ENCODE data around the gene ATG2A. TPM values are rescaled to one million over a fixed set of nuclear protein-coding genes. Genes with fewer than 3 reads are reported as not detected.
A peak's percentile ranks its signal among the peaks of the same experiment; 100 is the strongest.

The ATG2A gene
- total and polyA plus RNA-seq, 7 experiments from 2014 or later: 3.4 to 105 (median 33.5) TPM

- Histone ChIP-seq H3K9me3 (ENCODE audit: control insufficient read depth in 2 of 3, low read length in 3 of 3) (no peaks in the 10 kb centered on the region), H3K27me3 (ENCODE audit: control insufficient read depth in 2 of 2, insufficient read depth in 2 of 2, low read length in 2 of 2) (no peaks in the 10 kb centered on the region), H3K36me3 (ENCODE audit: control insufficient read depth in 2 of 3, insufficient read depth in 3 of 3, low read length in 3 of 3) (peaks cover 0 to 89% (median 21%) of the 10 kb centered on the region in 3 experiments), H3K27ac (ENCODE audit: low read depth, low read length) (no peak overlapping the region), H3K4me3 (ENCODE audit: low read length) (no peak overlapping the region), H3K4me1 (ENCODE audit: control insufficient read depth in 2 of 2, insufficient read depth in 2 of 2, low read length in 2 of 2) (no peaks in the 10 kb centered on the region)
- H3K9me3 Mint-ChIP-seq: no peaks in the 10 kb centered on the region
- POLR2A ChIA-PET: no interaction called here
- intact Hi-C loops (cut with micrococcal nuclease): no loop called here
- peaks cover 0 to 24% (median 9%) of the 10 kb centered on the region in 5 donors for H3K36me3 Mint-ChIP-seq
- no peaks in the 10 kb centered on the region for H3K27me3 Mint-ChIP-seq
- ATAC-seq (no peak), DNase-seq (no peak)
- H3K27ac Mint-ChIP-seq: no peak overlapping the region
- no peak overlapping the region for H3K4me3 Mint-ChIP-seq
- CTCF ChIA-PET: no interaction called here
- H3K4me1 Mint-ChIP-seq: no peaks in the 10 kb centered on the region
Measured at GRCh38 chr11:64908766-64909165, 8.2 kb downstream of the ATG2A start.

GRCh38 chr11:64906314-64906635, 10.7 kb downstream of the ATG2A start:
- no peaks in the 10 kb centered on the region for H3K4me1 ChIP-seq (ENCODE audit: control insufficient read depth in 2 of 2, insufficient read depth in 2 of 2, low read length in 2 of 2)
- no peaks in the 10 kb centered on the region for H3K9me3 ChIP-seq (ENCODE audit: control insufficient read depth in 2 of 3, low read length in 3 of 3)
- Mint-ChIP-seq H3K36me3 (peaks cover 0 to 26% (median 4%) of the 10 kb centered on the region in 5 donors), H3K27me3 (no peaks in the 10 kb centered on the region), H3K27ac (no peak overlapping the region), H3K9me3 (no peaks in the 10 kb centered on the region), H3K4me1 (peaks cover 0 to 7% (median 5%) of the 10 kb centered on the region in 7 donors), H3K4me3 (no peak overlapping the region)
- peaks cover 0 to 84% (median 11%) of the 10 kb centered on the region in 3 experiments for H3K36me3 ChIP-seq (ENCODE audit: control insufficient read depth in 2 of 3, insufficient read depth in 3 of 3, low read length in 3 of 3)
- no peak for ATAC-seq
- no peaks in the 10 kb centered on the region for H3K27me3 ChIP-seq (ENCODE audit: control insufficient read depth in 2 of 2, insufficient read depth in 2 of 2, low read length in 2 of 2)
- no peak overlapping the region for H3K27ac ChIP-seq (ENCODE audit: low read depth, low read length)
- CTCF ChIA-PET: no interaction called here
- POLR2A ChIA-PET: no interaction called here
- no peak overlapping the region for H3K4me3 ChIP-seq (ENCODE audit: low read length)
- no peak for DNase-seq
- intact Hi-C loops (cut with micrococcal nuclease): no loop called here

- no peak for ATAC-seq
- Mint-ChIP-seq H3K4me1 (peaks cover 0 to 7% (median 7%) of the 10 kb centered on the region in 7 donors), H3K9me3 (no peaks in the 10 kb centered on the region), H3K4me3 (no peak overlapping the region), H3K27me3 (no peaks in the 10 kb centered on the region), H3K27ac (no peak overlapping the region), H3K36me3 (peaks cover 0 to 22% (median 4%) of the 10 kb centered on the region in 5 donors)
- intact Hi-C loops (cut with micrococcal nuclease): no loop called here
- H3K4me3 ChIP-seq (ENCODE audit: low read length): no peak overlapping the region
- no peaks in the 10 kb centered on the region for H3K9me3 ChIP-seq (ENCODE audit: control insufficient read depth in 2 of 3, low read length in 3 of 3)
- no peaks in the 10 kb centered on the region for H3K27me3 ChIP-seq (ENCODE audit: control insufficient read depth in 2 of 2, insufficient read depth in 2 of 2, low read length in 2 of 2)
- POLR2A ChIA-PET: no interaction called here
- no peak overlapping the region for H3K27ac ChIP-seq (ENCODE audit: low read depth, low read length)
- CTCF ChIA-PET: no interaction called here
- no peak for DNase-seq
- H3K4me1 ChIP-seq (ENCODE audit: control insufficient read depth in 2 of 2, insufficient read depth in 2 of 2, low read length in 2 of 2): peaks cover under 1 to 3% of the 10 kb centered on the region in 2 donors
- peaks cover 0 to 80% (median 9%) of the 10 kb centered on the region in 3 experiments for H3K36me3 ChIP-seq (ENCODE audit: control insufficient read depth in 2 of 3, insufficient read depth in 3 of 3, low read length in 3 of 3)
Measured at GRCh38 chr11:64905516-64906313, 11.3 kb downstream of the ATG2A start.

- peaks cover 7 to 8% of the 10 kb centered on the region in 2 donors for H3K4me1 ChIP-seq (ENCODE audit: control insufficient read depth in 2 of 2, insufficient read depth in 2 of 2, low read length in 2 of 2)
- Mint-ChIP-seq H3K27me3 (no peaks in the 10 kb centered on the region), H3K4me1 (peaks cover 3 to 19% (median 13%) of the 10 kb centered on the region in 7 donors), H3K4me3 (no peak overlapping the region), H3K9me3 (no peaks in the 10 kb centered on the region), H3K27ac (no peak overlapping the region), H3K36me3 (peaks cover 0 to 23% (median 8%) of the 10 kb centered on the region in 5 donors)
- H3K27me3 ChIP-seq (ENCODE audit: control insufficient read depth in 2 of 2, insufficient read depth in 2 of 2, low read length in 2 of 2): no peaks in the 10 kb centered on the region
- CTCF ChIA-PET: no interaction called here
- DNase-seq (no peak), ATAC-seq (no peak)
- no peak overlapping the region for H3K4me3 ChIP-seq (ENCODE audit: low read length)
- intact Hi-C loops (cut with micrococcal nuclease): no loop called here
- no peak overlapping the region for H3K27ac ChIP-seq (ENCODE audit: low read depth, low read length)
- POLR2A ChIA-PET: no interaction called here
- H3K36me3 ChIP-seq (ENCODE audit: control insufficient read depth in 2 of 3, insufficient read depth in 3 of 3, low read length in 3 of 3): peaks cover 0 to 72% (median 5%) of the 10 kb centered on the region in 3 experiments
- H3K9me3 ChIP-seq (ENCODE audit: control insufficient read depth in 2 of 3, low read length in 3 of 3): no peaks in the 10 kb centered on the region
Measured at GRCh38 chr11:64903291-64903833, 13.6 kb downstream of the ATG2A start.

- H3K4me1 ChIP-seq (ENCODE audit: control insufficient read depth in 2 of 2, insufficient read depth in 2 of 2, low read length in 2 of 2): peaks cover 7 to 8% of the 10 kb centered on the region in 2 donors
- H3K27me3 ChIP-seq (ENCODE audit: control insufficient read depth in 2 of 2, insufficient read depth in 2 of 2, low read length in 2 of 2): no peaks in the 10 kb centered on the region
- no peaks in the 10 kb centered on the region for H3K27me3 Mint-ChIP-seq
- no peaks in the 10 kb centered on the region for H3K9me3 Mint-ChIP-seq
- peaks cover 3 to 19% (median 13%) of the 10 kb centered on the region in 7 donors for H3K4me1 Mint-ChIP-seq
- H3K36me3 Mint-ChIP-seq: peaks cover 0 to 18% (median 4%) of the 10 kb centered on the region in 5 donors
- ATAC-seq: no peak
- H3K36me3 ChIP-seq (ENCODE audit: control insufficient read depth in 2 of 3, insufficient read depth in 3 of 3, low read length in 3 of 3): peaks cover 0 to 72% (median 5%) of the 10 kb centered on the region in 3 experiments
- intact Hi-C loops (cut with micrococcal nuclease): no loop called here
- no peak overlapping the region for H3K4me3 Mint-ChIP-seq
- ChIA-PET POLR2A (no interaction called here), CTCF (no interaction called here)
- H3K4me3 ChIP-seq (ENCODE audit: low read length): no peak overlapping the region
- no peaks in the 10 kb centered on the region for H3K9me3 ChIP-seq (ENCODE audit: control insufficient read depth in 2 of 3, low read length in 3 of 3)
- H3K27ac ChIP-seq (ENCODE audit: low read depth, low read length): no peak overlapping the region
- H3K27ac Mint-ChIP-seq: peak overlapping the region in 3 of 9 donors; percentile 40 to 57 (median 57)
- DNase-seq: no peak
Measured at GRCh38 chr11:64902102-64902900, 14.7 kb downstream of the ATG2A start.

GRCh38 chr11:64900774-64901173, 16.2 kb downstream of the ATG2A start:
- intact Hi-C loops (cut with micrococcal nuclease): loop anchor here in 1 of 2 donors (1.0 kb wide), 1 partner anchor 17 kb away; the partner anchor contains the start of gene ATG2A
- CTCF ChIA-PET: interaction anchor here (30.3 kb wide), 1 partner anchor 45 kb away, joined by 945 read pairs; the partner anchor contains the start of gene CDC42BPG
- POLR2A ChIA-PET: interaction anchor here (0.8 to 1.8 kb wide), 4 partner anchors 12 to 100 kb away, joined by 3 to 4 read pairs (median 4); no protein-coding TSS in a partner anchor
- H3K27ac ChIP-seq (ENCODE audit: low read depth, low read length): peak overlapping the region; percentile 65
- DNase-seq: no peak
- ATAC-seq: no peak
- H3K9me3 ChIP-seq (ENCODE audit: control insufficient read depth in 2 of 3, low read length in 3 of 3): no peaks in the 10 kb centered on the region
- Mint-ChIP-seq H3K27ac (peak overlapping the region in 3 of 9 donors; percentile 40 to 61 (median 57)), H3K4me3 (no peak overlapping the region), H3K4me1 (peaks cover 3 to 19% (median 13%) of the 10 kb centered on the region in 7 donors), H3K9me3 (no peaks in the 10 kb centered on the region), H3K36me3 (peaks cover 0 to 18% (median 4%) of the 10 kb centered on the region in 5 donors), H3K27me3 (no peaks in the 10 kb centered on the region)
- no peak overlapping the region for H3K4me3 ChIP-seq (ENCODE audit: low read length)
- no peaks in the 10 kb centered on the region for H3K27me3 ChIP-seq (ENCODE audit: control insufficient read depth in 2 of 2, insufficient read depth in 2 of 2, low read length in 2 of 2)
- H3K36me3 ChIP-seq (ENCODE audit: control insufficient read depth in 2 of 3, insufficient read depth in 3 of 3, low read length in 3 of 3): peaks cover 0 to 70% (median 5%) of the 10 kb centered on the region in 3 experiments
- H3K4me1 ChIP-seq (ENCODE audit: control insufficient read depth in 2 of 2, insufficient read depth in 2 of 2, low read length in 2 of 2): peaks cover 7 to 8% of the 10 kb centered on the region in 2 donors

Data from naive thymus-derived CD4-positive, alpha-beta T cell (primary cell).